Fibroblast of lung (primary cell): ENCODE data around the gene LARP6. TPM values are rescaled to one million over a fixed set of nuclear protein-coding genes. Genes with fewer than 3 reads are reported as not detected.

Source experiments
- DNase-seq, 2 donors: peaks; one replicate each; pipeline versions ENCODE4 v3.0.0 to v3.0.0-alpha.2; 2010; ENCODE audit warnings: low read depth in 2 of 2
- H2AFZ ChIP-seq: 2 replicates; pipeline ENCODE4 v1.5.1; 2012; ENCODE audit warnings: low read length, control low read depth, inconsistent platforms
- H3K27ac ChIP-seq: 2 replicates; pipeline ENCODE4 v1.5.1; 2011; ENCODE audit warnings: low read length, control low read depth; ENCODE audit not compliant: insufficient read depth
- H3K27me3 ChIP-seq: 2 replicates; pipeline ENCODE4 v1.5.1; 2011; ENCODE audit warnings: mild to moderate bottlenecking, low read length; ENCODE audit not compliant: control insufficient read depth, insufficient read depth
- H3K36me3 ChIP-seq: 2 replicates; pipeline ENCODE4 v1.5.1; 2011; ENCODE audit warnings: low read length; ENCODE audit not compliant: control insufficient read depth, insufficient read depth
- H3K4me1 ChIP-seq: 2 replicates; pipeline ENCODE4 v1.5.1; 2011; ENCODE audit warnings: low read length; ENCODE audit not compliant: control insufficient read depth, insufficient read depth; ENCODE audit errors: extremely low read depth
- H3K4me2 ChIP-seq: 2 replicates; pipeline ENCODE4 v1.5.1; 2011; ENCODE audit warnings: low read length, control low read depth; ENCODE audit not compliant: insufficient read depth; ENCODE audit errors: extremely low read depth
- H3K4me3 ChIP-seq, 4 experiments: fragments of 200-600 bp in 1 of 4; sonication (generic) in 1 of 4; replicated peaks in 1 of 4; 2 replicates each; pipeline ENCODE4 v1.5.1; 2011 to 2016; ENCODE audit warnings: low read length in 4 of 4, low read depth in 3 of 4, mild to moderate bottlenecking in 3 of 4, control low read depth in 2 of 4, inconsistent platforms in 1 of 4, mixed read lengths in 1 of 4; ENCODE audit not compliant: insufficient read depth in 1 of 4; ENCODE audit errors: control extremely low read depth in 1 of 4
- H3K79me2 ChIP-seq: 2 replicates; pipeline ENCODE4 v1.5.1; 2012; ENCODE audit warnings: mild to moderate bottlenecking, low read length, inconsistent platforms; ENCODE audit not compliant: control insufficient read depth, insufficient read depth
- H3K9ac ChIP-seq: 2 replicates; pipeline ENCODE4 v1.5.1; 2011; ENCODE audit warnings: mild to moderate bottlenecking, low read length, control low read depth; ENCODE audit not compliant: insufficient read depth
- H3K9me3 ChIP-seq: 2 replicates; pipeline ENCODE4 v1.5.1; 2012; ENCODE audit warnings: low read depth, low read length; ENCODE audit not compliant: control insufficient read depth, insufficient read depth
- H4K20me1 ChIP-seq: 2 replicates; pipeline ENCODE4 v1.5.1; 2011; ENCODE audit warnings: low read length; ENCODE audit not compliant: control insufficient read depth, insufficient read depth; ENCODE audit errors: extremely low read depth
- EZH2 ChIP-seq: IDR thresholded peaks from 2 replicates; pipeline ENCODE4 v1.5.1; 2012; ENCODE audit warnings: low read length, control low read depth, mild to moderate bottlenecking; ENCODE audit errors: missing control alignments
- polyA plus RNA-seq, 2 donors: library from polyadenylated mRNA; depleted of rRNA in 1 of 2; stranded (reverse) in 1 of 2; unstranded in 1 of 2; fragments of >200 nt; gene quantifications; 2 replicates each; pipeline ENCODE4 v1.2.1, GENCODE V29; 2011 to 2012; ENCODE audit warnings: missing spikeins in 1 of 2
- total RNA-seq: library from RNA; depleted of rRNA; stranded (reverse); fragments of >200 nt; gene quantifications from 2 replicates; pipeline ENCODE4 v1.2.1, GENCODE V29; 2014
- TF ChIP-seq, protein P1 (sequence below), 2 donors: IDR thresholded peaks in 1 of 2; conservative IDR thresholded peaks in 1 of 2; 1 replicate in 1 of 2; 2 replicates in 1 of 2; pipeline ENCODE4 v1.5.1; 2011 to 2012; ENCODE audit warnings: low read length in 2 of 2, control low read depth in 1 of 2, inconsistent platforms in 1 of 2, low read depth in 1 of 2, mild to moderate bottlenecking in 1 of 2

The LARP6 gene
- total and polyA plus RNA-seq, 2 donors (not counting 1 experiment from before 2014, with no cell fraction given), result 108 to 160 TPM

DNA sequence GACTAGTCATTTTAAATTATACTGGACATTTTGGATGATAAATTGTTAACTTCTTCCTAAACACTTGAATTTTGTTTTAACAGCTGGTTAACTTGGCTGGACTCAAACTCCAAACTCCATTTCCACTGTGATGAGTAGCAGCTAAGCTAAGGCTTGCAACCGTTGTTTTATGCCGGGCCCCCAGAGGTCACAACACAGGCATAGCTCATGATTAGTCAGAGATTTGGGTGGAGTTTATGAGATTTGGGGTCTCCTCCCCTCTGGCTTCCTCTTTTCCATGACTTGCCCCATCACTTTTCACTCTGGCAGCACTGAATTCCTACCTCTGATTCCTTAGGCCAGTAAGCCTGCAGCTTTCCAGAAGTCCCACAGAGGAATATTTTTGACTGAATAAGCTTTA lies 25.4 kb upstream of the LARP6 start:
- Histone ChIP-seq H3K36me3 (no peaks in the 10 kb centered on the region), H3K4me3 (no peak overlapping the region), H3K79me2 (no peaks in the 10 kb centered on the region), H3K27me3 (no peaks in the 10 kb centered on the region), H3K9ac (no peak overlapping the region), H3K9me3 (no peaks in the 10 kb centered on the region), H3K27ac (peak overlapping the region; percentile 33), H3K4me1 (peaks cover 15% of the 10 kb centered on the region), H4K20me1 (no peaks in the 10 kb centered on the region), H2AFZ (no peak overlapping the region), H3K4me2 (peak overlapping the region; percentile 9)
- DNase-seq, result peak; percentile 91 to 95
- TF ChIP-seq, protein P1, sequence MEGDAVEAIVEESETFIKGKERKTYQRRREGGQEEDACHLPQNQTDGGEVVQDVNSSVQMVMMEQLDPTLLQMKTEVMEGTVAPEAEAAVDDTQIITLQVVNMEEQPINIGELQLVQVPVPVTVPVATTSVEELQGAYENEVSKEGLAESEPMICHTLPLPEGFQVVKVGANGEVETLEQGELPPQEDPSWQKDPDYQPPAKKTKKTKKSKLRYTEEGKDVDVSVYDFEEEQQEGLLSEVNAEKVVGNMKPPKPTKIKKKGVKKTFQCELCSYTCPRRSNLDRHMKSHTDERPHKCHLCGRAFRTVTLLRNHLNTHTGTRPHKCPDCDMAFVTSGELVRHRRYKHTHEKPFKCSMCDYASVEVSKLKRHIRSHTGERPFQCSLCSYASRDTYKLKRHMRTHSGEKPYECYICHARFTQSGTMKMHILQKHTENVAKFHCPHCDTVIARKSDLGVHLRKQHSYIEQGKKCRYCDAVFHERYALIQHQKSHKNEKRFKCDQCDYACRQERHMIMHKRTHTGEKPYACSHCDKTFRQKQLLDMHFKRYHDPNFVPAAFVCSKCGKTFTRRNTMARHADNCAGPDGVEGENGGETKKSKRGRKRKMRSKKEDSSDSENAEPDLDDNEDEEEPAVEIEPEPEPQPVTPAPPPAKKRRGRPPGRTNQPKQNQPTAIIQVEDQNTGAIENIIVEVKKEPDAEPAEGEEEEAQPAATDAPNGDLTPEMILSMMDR (conservative IDR thresholded peaks at IDR 0.05 in 1 of 2, IDR thresholded peaks at IDR 0.05 in 1 of 2; ENCODE audit: low read depth in 1 of 2, low read length in 2 of 2), result no peak
- no peak for TF ChIP-seq EZH2

DNA sequence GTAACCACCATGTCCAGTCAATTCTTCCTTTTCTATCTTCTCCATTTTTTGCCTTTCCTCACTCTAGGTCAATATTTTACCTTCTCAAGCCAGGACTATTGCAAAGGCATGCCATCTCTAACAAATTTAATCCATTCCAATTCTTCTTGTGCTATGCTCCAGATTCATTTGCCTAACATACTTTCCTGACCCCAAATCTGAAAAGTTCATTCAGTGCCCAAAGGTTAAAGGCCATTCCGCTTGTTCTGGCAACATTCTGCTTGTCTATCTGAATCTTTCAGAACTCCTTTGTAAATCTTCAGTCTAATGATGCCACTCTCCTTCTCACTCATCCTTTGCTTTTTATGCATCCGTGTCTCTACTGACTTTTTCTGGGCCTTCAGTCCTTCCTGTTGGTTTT lies 22.7 kb upstream of the LARP6 start:
- H3K4me3 ChIP-seq, result no peak overlapping the region
- H2AFZ ChIP-seq, result no peak overlapping the region
- H3K4me1 ChIP-seq, result peaks cover 15% of the 10 kb centered on the region
- no peaks in the 10 kb centered on the region for H4K20me1 ChIP-seq
- no peak overlapping the region for H3K9ac ChIP-seq
- no peak for DNase-seq
- H3K27me3 ChIP-seq, result no peaks in the 10 kb centered on the region
- no peaks in the 10 kb centered on the region for H3K79me2 ChIP-seq
- no peak overlapping the region for H3K4me2 ChIP-seq
- H3K27ac ChIP-seq, result no peak overlapping the region
- no peaks in the 10 kb centered on the region for H3K36me3 ChIP-seq
- TF ChIP-seq, protein P1 (conservative IDR thresholded peaks at IDR 0.05 in 1 of 2, IDR thresholded peaks at IDR 0.05 in 1 of 2; ENCODE audit: low read depth in 1 of 2, low read length in 2 of 2), result no peak
- no peak for TF ChIP-seq EZH2
- no peaks in the 10 kb centered on the region for H3K9me3 ChIP-seq

DNA sequence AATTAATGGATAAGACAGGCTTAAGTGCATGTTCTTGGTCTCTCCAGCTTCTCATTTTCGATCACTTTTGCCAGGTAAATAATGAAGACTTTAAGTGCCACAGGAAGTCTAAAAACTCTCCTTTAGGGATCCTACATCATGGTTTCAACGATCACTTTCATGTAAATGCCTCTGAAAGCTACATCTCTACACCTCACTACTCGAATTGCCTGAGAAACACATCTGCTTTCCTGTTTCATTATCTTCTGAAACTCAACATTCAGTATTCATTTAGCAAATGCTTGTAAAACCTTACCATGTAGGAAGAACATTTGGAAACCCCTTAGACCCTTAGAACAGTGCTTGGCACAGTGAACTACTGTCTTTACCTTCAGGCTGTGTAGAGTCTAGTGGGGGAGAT lies 22.1 kb upstream of the LARP6 start:
- Histone ChIP-seq H4K20me1 (no peaks in the 10 kb centered on the region), H2AFZ (no peak overlapping the region), H3K79me2 (no peaks in the 10 kb centered on the region), H3K27me3 (no peaks in the 10 kb centered on the region), H3K27ac (no peak overlapping the region), H3K9ac (no peak overlapping the region), H3K4me2 (no peak overlapping the region), H3K9me3 (no peaks in the 10 kb centered on the region), H3K36me3 (no peaks in the 10 kb centered on the region), H3K4me3 (no peak overlapping the region), H3K4me1 (peaks cover 14% of the 10 kb centered on the region)
- no peak for DNase-seq
- TF ChIP-seq, protein P1 (conservative IDR thresholded peaks at IDR 0.05 in 1 of 2, IDR thresholded peaks at IDR 0.05 in 1 of 2; ENCODE audit: low read depth in 1 of 2, low read length in 2 of 2), result no peak
- no peak for TF ChIP-seq EZH2
